Activated T-helper 17 cell treated with anti-CD3 and anti-CD28 coated beads, Interleukin-2, amount 50 U/mL, for 72 hours (primary cell): ENCODE results near the gene KCNC3. TPM values are rescaled to one million over a fixed set of nuclear protein-coding genes. Genes with fewer than 3 reads are reported as not detected.

Source experiments
- ATAC-seq: fragments of 150-1000 bp; cut with Tn5 transposase; replicated peaks from 2 replicates; pipeline ENCODE4 v1.10.0; 2021; ENCODE audit warnings: mild to moderate bottlenecking, moderate library complexity
- H3K27ac Mint-ChIP-seq: one replicate; pipeline ENCODE4 v1.8.0; 2022; ENCODE audit warnings: mixed read lengths
- H3K27me3 Mint-ChIP-seq: one replicate; pipeline ENCODE4 v1.8.0; 2022; ENCODE audit warnings: mixed read lengths
- H3K36me3 Mint-ChIP-seq: one replicate; pipeline ENCODE4 v1.8.0; 2022; ENCODE audit warnings: low read depth, mild to moderate bottlenecking, mixed read lengths
- H3K4me1 Mint-ChIP-seq: one replicate; pipeline ENCODE4 v1.8.0; 2022; ENCODE audit warnings: mixed read lengths
- H3K4me3 Mint-ChIP-seq: one replicate; pipeline ENCODE4 v1.8.0; 2022; ENCODE audit warnings: mild to moderate bottlenecking, mixed read lengths
- H3K9me3 Mint-ChIP-seq: one replicate; pipeline ENCODE4 v1.8.0; 2022; ENCODE audit warnings: mixed read lengths
- total RNA-seq, 2 donors: library from RNA; stranded (reverse); gene quantifications; one replicate each; pipeline ENCODE4 v1.2.3, GENCODE V29; 2022

Gene KCNC3
- total RNA-seq, 2 donors from 2014 or later, result 12.8 to 18.8 TPM

DNA sequence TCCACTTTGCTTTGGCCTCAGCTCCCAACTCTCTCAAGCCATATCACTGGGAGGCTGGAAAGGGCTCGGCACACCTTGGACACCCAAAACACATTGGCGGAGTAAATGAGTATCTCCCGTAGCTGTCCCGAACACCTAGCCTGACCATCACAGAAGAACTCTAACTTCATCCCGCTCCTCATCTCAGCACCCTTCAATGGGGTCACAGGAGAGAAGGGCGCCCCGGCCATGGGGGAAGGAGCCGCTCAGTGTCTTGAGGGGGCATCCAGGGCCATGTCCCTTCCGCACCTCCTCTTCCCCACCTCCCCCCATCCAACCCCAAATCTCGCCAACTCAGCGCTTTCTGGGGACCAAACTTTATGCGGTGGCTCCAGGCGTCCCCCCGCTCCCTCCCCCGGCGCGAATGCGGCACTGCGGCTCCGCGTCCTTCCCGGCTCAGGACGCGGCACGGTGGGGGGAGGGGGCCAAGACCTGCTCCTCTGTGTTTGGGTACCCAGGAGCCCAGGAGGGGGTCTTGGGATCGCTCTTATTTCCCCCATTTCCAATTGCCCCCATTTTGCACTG, 3.0 kb downstream of the KCNC3 start:
- Mint-ChIP-seq H3K4me1 (peaks cover 35% of the 10 kb centered on the region), H3K4me3 (peak overlapping the region; percentile 65), H3K27me3 (peaks cover 33% of the 10 kb centered on the region), H3K27ac (no peak overlapping the region), H3K36me3 (peaks cover 29% of the 10 kb centered on the region), H3K9me3 (no peaks in the 10 kb centered on the region)
- no peak for ATAC-seq

DNA sequence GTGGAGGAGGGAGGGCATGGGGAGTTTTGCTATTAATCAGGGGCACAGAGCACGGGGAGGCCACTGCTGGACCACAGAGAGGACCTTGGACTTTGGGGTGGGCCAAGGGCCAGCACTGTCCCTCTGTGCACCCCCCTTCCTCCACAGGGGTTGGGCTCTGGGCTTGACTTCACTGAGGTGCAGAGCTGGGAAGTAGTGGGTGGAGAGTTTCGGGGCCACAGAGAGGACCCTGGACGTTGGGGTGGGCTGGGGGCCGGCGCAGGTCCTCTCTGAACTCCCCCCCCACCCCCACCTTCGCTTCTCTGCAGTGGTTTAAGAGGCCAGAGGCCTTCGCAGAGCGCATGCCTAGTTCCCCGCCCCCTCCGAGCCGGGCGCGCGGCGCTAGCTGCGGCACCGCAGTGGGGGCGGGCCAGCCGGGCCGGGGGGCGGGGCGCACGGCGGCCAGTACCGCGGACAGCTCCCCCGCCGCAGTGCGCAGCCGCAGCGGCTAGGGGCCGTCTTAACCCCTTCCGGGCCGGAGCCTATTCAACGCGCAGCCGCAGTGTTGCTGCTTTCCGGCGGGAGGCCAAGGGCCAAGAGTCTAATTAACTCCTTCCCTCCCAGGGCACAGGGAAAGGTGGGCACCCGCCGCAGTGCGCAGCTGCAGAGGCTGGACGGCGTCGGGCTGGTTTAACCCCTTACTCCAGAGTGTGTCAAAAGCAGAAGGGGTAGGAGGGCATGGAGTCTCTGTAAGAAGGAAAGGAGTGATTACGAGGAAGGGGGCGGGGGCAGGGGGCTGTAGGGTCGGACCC, 3.7 kb downstream of the KCNC3 start:
- peak overlapping the region; percentile 65 for H3K4me3 Mint-ChIP-seq
- no peak overlapping the region for H3K27ac Mint-ChIP-seq
- H3K36me3 Mint-ChIP-seq, result peaks cover 29% of the 10 kb centered on the region
- H3K27me3 Mint-ChIP-seq, result peaks cover 31% of the 10 kb centered on the region
- ATAC-seq, result peak; percentile 18
- H3K9me3 Mint-ChIP-seq, result no peaks in the 10 kb centered on the region
- H3K4me1 Mint-ChIP-seq, result peaks cover 35% of the 10 kb centered on the region

DNA sequence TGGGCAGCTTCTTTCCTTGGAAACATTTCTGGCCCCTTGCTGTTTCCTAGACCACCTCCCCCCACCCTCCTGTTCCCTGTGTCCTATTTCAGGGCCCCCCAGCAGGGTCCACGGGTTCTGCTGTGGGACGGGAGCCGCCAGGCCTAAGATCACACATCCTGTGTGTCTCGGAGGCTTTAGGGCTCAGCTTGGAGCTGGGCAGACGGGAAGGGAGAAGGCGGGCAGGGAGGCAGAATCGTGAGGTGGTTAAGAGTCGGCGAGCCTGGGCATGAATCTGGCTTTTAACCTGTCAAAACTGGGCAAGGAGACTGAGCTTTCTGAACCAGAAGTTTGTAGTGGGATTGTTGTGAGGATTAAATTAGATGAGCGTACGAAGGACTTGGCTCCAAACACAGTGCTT, 4.8 kb downstream of the KCNC3 start:
- H3K4me1 Mint-ChIP-seq, result peaks cover 25% of the 10 kb centered on the region
- H3K4me3 Mint-ChIP-seq, result no peak overlapping the region
- peaks cover 18% of the 10 kb centered on the region for H3K36me3 Mint-ChIP-seq
- no peaks in the 10 kb centered on the region for H3K9me3 Mint-ChIP-seq
- H3K27ac Mint-ChIP-seq, result no peak overlapping the region
- no peak for ATAC-seq
- peaks cover 21% of the 10 kb centered on the region for H3K27me3 Mint-ChIP-seq

DNA sequence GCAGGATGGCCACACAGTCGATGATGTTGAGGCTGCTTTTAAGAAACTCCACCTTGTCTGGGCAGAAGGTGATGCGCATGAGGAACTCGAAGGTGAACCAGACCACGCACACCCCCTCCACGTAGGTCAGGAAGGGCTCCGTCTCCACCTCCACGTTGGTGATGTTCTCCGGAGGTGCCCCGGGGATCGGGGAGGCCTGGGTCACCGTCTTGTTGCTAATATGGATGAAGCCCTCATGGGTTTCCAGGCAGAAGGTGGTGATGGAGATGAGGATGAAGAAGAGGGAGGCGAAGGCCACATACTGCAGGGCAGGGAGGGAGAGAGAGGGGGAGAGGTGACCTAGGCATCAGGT, 5.4 kb downstream of the KCNC3 start:
- Mint-ChIP-seq H3K36me3 (peaks cover 14% of the 10 kb centered on the region), H3K4me1 (peaks cover 23% of the 10 kb centered on the region), H3K9me3 (no peaks in the 10 kb centered on the region), H3K27me3 (peaks cover 20% of the 10 kb centered on the region), H3K4me3 (no peak overlapping the region), H3K27ac (no peak overlapping the region)
- ATAC-seq, result no peak

DNA sequence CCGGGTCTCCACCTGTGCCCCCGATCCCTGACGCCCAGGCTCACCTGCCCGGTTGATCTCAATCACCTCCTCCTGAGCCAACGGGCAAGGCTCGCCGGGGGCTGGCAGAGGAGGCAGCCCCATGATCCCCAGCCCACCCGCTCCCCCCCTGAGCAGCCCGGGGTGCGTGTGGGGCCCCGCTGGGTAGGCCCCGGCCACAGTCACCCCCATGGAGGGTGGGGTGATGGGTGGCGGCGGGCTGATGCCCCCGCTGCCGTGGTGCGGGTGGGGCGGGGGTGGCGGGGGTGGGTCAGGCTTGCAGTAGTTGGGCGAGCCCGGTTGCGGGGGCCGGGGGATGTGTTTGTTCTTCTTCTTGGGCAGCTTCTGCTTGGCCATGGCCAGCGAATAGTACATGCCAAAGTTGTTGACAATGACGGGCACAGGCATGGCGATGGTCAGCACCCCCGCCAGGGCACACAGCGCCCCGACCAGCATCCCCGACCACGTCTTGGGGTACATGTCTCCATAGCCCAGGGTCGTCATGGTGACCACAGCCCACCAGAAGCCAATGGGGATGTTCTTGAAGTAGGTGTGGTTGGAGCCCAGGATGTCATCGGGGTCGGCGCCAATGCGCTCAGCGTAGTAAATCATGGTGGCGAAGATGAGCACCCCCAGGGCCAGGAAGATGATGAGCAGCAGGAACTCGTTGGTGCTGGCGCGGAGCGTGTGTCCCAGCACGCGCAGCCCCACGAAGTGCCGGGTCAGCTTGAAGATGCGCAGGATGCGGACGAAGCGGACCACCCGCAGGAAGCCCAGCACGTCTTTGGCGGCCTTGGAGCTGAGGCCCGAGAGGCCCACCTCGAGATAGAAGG, 6.0 kb downstream of the KCNC3 start:
- no peak overlapping the region for H3K27ac Mint-ChIP-seq
- peaks cover 23% of the 10 kb centered on the region for H3K4me1 Mint-ChIP-seq
- ATAC-seq, result no peak
- H3K36me3 Mint-ChIP-seq, result peaks cover 14% of the 10 kb centered on the region
- peaks cover 20% of the 10 kb centered on the region for H3K27me3 Mint-ChIP-seq
- no peaks in the 10 kb centered on the region for H3K9me3 Mint-ChIP-seq
- no peak overlapping the region for H3K4me3 Mint-ChIP-seq

DNA sequence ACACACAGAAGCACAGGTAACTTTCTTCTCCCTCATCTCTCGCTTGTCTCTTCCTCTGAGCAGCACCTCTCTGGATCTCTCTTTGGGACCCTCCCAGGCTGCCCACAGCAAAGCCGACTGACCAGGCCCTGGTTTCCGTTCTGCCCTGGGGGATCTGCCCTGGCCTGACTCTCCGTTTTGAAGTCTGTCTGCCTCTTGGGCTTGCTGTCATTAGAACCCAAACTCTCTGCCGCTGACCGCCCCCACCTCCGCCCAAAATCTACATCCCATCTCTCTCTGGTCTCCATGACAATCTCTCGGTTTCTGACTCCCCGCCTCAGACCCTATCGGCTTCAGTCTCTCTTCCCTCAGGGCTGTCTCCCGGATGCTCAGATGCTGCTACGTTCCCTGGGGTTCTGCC, 6.9 kb downstream of the KCNC3 start:
- Mint-ChIP-seq H3K27ac (no peak overlapping the region), H3K36me3 (peaks cover 7% of the 10 kb centered on the region), H3K9me3 (no peaks in the 10 kb centered on the region), H3K4me3 (no peak overlapping the region), H3K27me3 (peaks cover 20% of the 10 kb centered on the region), H3K4me1 (peaks cover 17% of the 10 kb centered on the region)
- ATAC-seq, result no peak

DNA sequence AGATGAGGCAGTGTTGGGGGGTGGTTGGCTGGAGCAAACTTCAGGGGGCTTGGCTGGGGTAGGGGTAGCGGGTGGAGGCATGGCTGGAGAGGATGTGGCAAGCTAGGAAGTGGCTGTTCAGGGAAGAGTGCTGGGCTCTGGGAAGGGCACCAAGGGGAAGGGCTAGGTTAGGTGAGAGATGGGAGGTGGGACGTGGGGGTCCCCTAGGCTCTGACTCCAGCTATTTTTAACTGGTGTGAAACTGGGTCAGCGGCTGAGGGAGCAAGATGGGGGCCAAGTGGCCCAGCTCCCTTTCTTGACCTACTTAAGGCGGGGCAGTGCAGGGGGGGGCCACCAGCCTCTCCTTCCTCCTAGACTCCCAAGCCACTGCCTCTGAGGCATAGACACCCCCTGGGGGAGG, 7.3 kb downstream of the KCNC3 start:
- Mint-ChIP-seq H3K9me3 (no peaks in the 10 kb centered on the region), H3K27me3 (peaks cover 16% of the 10 kb centered on the region), H3K4me3 (no peak overlapping the region), H3K4me1 (peaks cover 13% of the 10 kb centered on the region), H3K36me3 (peaks cover 3% of the 10 kb centered on the region), H3K27ac (no peak overlapping the region)
- no peak for ATAC-seq

DNA sequence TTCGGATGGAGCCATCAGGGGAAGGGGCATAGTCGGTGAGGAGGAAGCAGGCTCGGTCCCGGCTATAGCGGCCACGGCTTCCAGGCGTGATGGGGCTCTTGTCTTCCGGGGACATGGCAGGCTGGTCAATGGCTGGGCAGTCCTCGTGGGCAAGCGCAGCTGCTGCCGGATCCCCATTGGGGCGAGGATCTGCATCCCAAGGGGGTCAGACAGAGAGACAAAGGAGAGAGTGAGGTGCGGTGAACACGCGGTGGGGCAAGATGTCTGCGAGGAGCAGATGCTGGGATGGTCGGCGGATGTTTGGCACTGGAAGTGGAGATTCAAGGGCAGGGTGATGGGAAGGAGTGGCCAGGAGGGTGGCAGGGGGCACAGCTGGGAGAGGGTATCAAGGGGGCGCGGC, 8.6 kb downstream of the KCNC3 start:
- Mint-ChIP-seq H3K36me3 (peaks cover 5% of the 10 kb centered on the region), H3K9me3 (no peaks in the 10 kb centered on the region), H3K27ac (no peak overlapping the region), H3K4me3 (no peak overlapping the region), H3K27me3 (peaks cover 22% of the 10 kb centered on the region), H3K4me1 (peaks cover 9% of the 10 kb centered on the region)
- ATAC-seq, result no peak

DNA sequence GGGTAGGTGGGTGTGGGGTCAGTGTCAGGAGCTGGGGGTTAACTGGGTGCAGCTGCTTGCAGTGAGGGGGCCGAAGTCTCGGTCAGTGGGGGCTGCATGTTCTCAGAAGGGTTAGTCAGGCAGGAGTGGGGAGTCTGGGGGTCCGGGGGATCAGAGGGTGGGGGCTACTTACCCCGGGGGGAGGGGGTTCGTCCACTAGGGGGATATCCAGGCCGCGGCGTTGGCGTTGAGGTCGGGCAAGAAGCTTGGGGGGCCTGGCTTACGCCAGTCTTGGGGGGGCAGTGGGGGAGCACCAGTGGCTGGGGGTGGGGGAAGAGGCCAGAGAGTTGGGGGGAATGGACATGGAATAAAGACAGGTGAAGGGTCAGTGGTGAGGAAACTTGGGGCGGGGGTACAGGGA, 9.1 kb downstream of the KCNC3 start:
- Mint-ChIP-seq H3K36me3 (peaks cover 7% of the 10 kb centered on the region), H3K9me3 (no peaks in the 10 kb centered on the region), H3K27ac (no peak overlapping the region), H3K4me1 (peaks cover 11% of the 10 kb centered on the region), H3K4me3 (no peak overlapping the region), H3K27me3 (peaks cover 24% of the 10 kb centered on the region)
- ATAC-seq, result no peak

DNA sequence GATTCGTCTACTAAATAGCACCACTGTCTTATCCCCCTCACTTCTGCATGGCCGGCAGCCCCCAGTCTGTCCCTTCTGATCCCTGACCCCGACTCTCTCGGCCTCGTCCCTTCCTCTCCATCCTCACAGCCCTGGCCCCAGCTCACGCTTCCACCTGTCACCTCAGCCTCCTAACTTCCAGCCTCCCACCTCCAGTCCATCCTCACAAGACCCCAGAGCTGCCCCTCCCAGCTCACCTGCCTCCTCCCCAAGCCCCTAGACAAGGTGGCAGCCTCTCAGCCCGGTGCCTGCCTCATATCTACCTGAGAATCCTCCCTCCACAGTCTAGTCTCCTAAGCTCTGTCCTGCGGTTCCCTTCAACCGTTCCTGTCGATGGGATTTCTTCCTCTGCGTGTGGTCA, 10.0 kb downstream of the KCNC3 start:
- no peak overlapping the region for H3K27ac Mint-ChIP-seq
- H3K4me3 Mint-ChIP-seq, result no peak overlapping the region
- H3K27me3 Mint-ChIP-seq, result peaks cover 30% of the 10 kb centered on the region
- peaks cover 6% of the 10 kb centered on the region for H3K4me1 Mint-ChIP-seq
- H3K36me3 Mint-ChIP-seq, result peaks cover 11% of the 10 kb centered on the region
- H3K9me3 Mint-ChIP-seq, result no peaks in the 10 kb centered on the region
- ATAC-seq, result no peak

DNA sequence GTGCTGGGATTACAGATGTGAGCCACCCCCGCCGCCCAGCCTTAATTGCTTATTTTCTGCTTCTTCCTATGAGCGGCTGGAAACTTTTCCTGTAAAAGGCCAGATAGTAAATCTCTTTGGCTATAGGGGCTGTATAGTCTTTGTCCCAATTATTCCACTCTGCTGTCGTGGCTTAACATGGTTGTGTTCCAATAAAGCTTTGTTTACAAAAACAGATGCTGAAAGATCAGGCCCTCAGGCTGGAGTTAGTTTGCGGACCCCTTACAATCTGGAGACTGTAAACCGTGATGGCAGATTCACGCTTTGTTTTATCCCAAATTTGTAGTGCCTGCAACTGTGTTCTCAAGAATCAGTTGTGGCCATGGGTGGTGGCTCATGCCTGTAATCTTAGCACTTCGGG, 10.7 kb downstream of the KCNC3 start:
- Mint-ChIP-seq H3K4me3 (no peak overlapping the region), H3K27ac (no peak overlapping the region), H3K36me3 (peaks cover 11% of the 10 kb centered on the region), H3K27me3 (peaks cover 36% of the 10 kb centered on the region), H3K4me1 (peaks cover 6% of the 10 kb centered on the region), H3K9me3 (no peaks in the 10 kb centered on the region)
- no peak for ATAC-seq

DNA sequence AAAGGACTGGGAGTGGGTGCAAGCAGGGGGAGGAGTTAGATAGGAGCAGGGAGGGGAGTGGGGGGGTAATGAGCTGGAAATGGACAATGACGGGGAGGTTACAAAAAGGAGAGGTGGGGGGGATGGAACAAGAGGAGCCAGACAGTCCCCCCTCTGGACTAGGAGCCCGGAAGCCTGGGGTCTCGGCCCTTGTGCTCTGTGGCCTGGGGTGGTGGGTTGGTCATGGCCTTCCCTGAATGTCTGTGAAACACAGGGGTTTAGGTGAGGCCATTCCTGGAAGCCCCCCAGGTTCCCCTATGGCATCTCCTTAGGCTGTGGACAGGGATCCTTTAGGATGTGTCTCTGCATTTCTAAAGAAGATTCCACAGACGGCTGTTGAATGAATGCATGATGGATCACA, 12.1 kb downstream of the KCNC3 start:
- H3K36me3 Mint-ChIP-seq, result peaks cover 11% of the 10 kb centered on the region
- H3K4me3 Mint-ChIP-seq, result no peak overlapping the region
- no peaks in the 10 kb centered on the region for H3K9me3 Mint-ChIP-seq
- ATAC-seq, result no peak
- H3K27ac Mint-ChIP-seq, result no peak overlapping the region
- H3K27me3 Mint-ChIP-seq, result peaks cover 38% of the 10 kb centered on the region
- peaks cover 6% of the 10 kb centered on the region for H3K4me1 Mint-ChIP-seq

DNA sequence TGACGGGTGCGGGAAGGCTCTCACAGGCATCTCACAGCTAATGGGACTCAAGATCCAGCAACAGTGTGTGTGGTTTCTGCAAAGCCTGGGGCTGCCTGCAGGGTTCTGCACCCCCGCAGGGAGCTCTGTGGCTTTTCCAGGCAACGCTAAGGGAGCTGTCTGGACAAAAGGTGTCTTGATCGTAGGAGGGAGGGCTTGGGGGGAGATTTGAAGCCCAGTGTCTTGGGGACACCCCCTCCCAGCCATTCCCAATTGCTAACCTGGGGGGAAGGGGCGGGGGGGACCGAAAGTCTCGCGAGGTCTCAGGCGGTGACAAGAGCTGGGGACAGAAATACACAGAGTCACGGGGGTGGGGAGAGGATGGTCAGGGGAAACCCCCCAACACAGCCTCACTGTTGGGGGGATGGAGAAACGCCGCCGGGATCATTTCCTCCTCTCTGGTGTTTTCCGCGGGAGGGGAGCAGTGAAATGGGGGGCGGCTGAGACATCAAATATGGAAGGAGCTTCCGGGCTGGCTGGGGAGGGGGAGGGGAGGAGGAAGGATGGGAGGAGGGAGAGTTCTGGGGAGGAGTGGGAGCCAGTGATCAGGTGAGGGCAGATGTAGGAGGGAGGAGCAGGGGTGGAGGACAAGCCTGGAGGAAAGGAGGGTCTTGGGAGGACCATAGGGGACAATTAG, 13.3 kb downstream of the KCNC3 start:
- ATAC-seq, result peak; percentile 66
- H3K4me3 Mint-ChIP-seq, result peak overlapping the region; percentile 49
- no peak overlapping the region for H3K27ac Mint-ChIP-seq
- peaks cover 40% of the 10 kb centered on the region for H3K27me3 Mint-ChIP-seq
- H3K4me1 Mint-ChIP-seq, result peaks cover 6% of the 10 kb centered on the region
- peaks cover 11% of the 10 kb centered on the region for H3K36me3 Mint-ChIP-seq
- H3K9me3 Mint-ChIP-seq, result no peaks in the 10 kb centered on the region
